ENCODE measurements around the gene MPV17. TPM values are rescaled to one million over a fixed set of nuclear protein-coding genes. Genes with fewer than 3 reads are reported as not detected.

MPV17 gene
- polyA plus RNA-seq, 1 donor from 2014 or later, result 79.6 TPM

DNA sequence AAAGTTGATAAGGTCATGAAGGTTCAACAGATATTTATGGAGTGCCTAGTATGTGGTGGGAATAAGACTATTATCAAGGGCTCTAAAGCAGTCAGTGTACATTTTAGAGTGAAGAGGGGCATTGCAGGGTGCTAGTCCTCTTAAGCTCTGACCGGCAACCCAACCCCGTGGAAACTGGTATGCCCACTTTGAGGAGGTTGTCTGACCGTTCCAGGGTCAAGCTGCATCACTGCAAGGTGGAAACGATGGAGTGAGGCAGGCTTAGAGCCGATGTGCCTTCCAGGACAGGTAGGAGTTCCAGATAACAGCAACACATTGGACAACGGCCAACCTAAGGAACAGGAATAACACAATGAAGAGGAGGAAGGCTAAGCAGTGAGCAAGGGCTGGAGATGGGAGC, 13.2 kb downstream of the MPV17 start:
- Histone ChIP-seq H3K79me2 (replicated peaks; ENCODE audit: insufficient read depth, low read length) (no peaks in the 10 kb centered on the region), H4K20me1 (ENCODE audit: insufficient read depth) (no peaks in the 10 kb centered on the region), H3F3A (ENCODE audit: insufficient read depth, low read length, poor library complexity, severe bottlenecking) (no peaks in the 10 kb centered on the region), H3K4me2 (ENCODE audit: low read length) (no peak overlapping the region), H3K9me3 (ENCODE audit: low read length) (no peaks in the 10 kb centered on the region), H3K9ac (ENCODE audit: low read length) (no peak overlapping the region), H3K36me3 (ENCODE audit: insufficient read depth, low read length) (no peaks in the 10 kb centered on the region), H3K27ac (ENCODE audit: low read length) (no peak overlapping the region), H3K9me2 (ENCODE audit: insufficient read depth, low read length) (no peaks in the 10 kb centered on the region), H2AFZ (ENCODE audit: low read depth, low read length) (no peak overlapping the region), H3K27me3 (ENCODE audit: insufficient read depth, low read depth, low read length) (peaks cover 44% of the 10 kb centered on the region), H3K4me3 (ENCODE audit: low read length) (no peak overlapping the region)
- TF ChIP-seq POLR2AphosphoS5 (IDR thresholded peaks at IDR 0.05), result no peak
- TF ChIP-seq, protein P1, sequence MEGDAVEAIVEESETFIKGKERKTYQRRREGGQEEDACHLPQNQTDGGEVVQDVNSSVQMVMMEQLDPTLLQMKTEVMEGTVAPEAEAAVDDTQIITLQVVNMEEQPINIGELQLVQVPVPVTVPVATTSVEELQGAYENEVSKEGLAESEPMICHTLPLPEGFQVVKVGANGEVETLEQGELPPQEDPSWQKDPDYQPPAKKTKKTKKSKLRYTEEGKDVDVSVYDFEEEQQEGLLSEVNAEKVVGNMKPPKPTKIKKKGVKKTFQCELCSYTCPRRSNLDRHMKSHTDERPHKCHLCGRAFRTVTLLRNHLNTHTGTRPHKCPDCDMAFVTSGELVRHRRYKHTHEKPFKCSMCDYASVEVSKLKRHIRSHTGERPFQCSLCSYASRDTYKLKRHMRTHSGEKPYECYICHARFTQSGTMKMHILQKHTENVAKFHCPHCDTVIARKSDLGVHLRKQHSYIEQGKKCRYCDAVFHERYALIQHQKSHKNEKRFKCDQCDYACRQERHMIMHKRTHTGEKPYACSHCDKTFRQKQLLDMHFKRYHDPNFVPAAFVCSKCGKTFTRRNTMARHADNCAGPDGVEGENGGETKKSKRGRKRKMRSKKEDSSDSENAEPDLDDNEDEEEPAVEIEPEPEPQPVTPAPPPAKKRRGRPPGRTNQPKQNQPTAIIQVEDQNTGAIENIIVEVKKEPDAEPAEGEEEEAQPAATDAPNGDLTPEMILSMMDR (IDR thresholded peaks at IDR 0.05; ENCODE audit: poor library complexity, severe bottlenecking), result no peak
- no peak for TF ChIP-seq EP300 (conservative IDR thresholded peaks at IDR 0.05; ENCODE audit: poor library complexity, severe bottlenecking)
- TF ChIP-seq SMC3 (conservative IDR thresholded peaks at IDR 0.05; ENCODE audit: poor library complexity), result no peak

DNA sequence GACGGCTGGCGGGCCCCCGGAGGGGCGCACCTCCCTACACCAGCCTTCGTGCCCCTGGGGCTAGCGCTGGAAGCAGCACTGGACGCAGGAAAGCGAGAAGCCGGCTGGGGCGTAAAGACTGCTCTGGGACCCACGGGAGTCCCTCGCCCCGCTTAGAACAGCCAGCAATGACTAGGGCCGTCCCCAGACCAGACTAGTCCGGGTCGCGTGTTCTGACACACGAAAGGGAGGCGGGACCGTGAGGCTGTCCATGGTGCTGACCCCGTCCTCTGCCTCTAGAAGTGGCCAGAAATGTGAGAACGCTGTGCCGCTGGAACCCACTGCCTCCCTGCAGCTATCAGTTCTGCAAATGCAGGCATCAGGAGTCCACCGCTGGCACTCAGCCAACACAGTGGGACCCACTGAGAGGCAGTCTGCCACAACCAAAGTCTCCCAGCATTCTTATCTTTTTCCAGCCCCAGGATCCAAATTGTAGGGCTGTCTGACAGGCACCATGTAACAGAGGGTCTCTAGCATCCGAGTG, 14.5 kb downstream of the MPV17 start, which contains the start of gene UCN:
Gene UCN, minus strand, starts transcription at position 87 of the 523 bp plus-strand sequence. CDS start 550 bp downstream, outside the sequence.
- no peak within 1 kb of the TSS for H2AFZ ChIP-seq (ENCODE audit: low read depth, low read length)
- H3K9ac ChIP-seq (ENCODE audit: low read length), result no peak within 1 kb of the TSS
- peak within 1 kb of the TSS; percentile 40 for H3K4me3 ChIP-seq (ENCODE audit: low read length)
- H3K79me2 ChIP-seq (replicated peaks; ENCODE audit: insufficient read depth, low read length), result no peaks in the 10 kb centered on the region
- no peak for TF ChIP-seq POLR2AphosphoS5 (IDR thresholded peaks at IDR 0.05)
- TF ChIP-seq, protein P2, sequence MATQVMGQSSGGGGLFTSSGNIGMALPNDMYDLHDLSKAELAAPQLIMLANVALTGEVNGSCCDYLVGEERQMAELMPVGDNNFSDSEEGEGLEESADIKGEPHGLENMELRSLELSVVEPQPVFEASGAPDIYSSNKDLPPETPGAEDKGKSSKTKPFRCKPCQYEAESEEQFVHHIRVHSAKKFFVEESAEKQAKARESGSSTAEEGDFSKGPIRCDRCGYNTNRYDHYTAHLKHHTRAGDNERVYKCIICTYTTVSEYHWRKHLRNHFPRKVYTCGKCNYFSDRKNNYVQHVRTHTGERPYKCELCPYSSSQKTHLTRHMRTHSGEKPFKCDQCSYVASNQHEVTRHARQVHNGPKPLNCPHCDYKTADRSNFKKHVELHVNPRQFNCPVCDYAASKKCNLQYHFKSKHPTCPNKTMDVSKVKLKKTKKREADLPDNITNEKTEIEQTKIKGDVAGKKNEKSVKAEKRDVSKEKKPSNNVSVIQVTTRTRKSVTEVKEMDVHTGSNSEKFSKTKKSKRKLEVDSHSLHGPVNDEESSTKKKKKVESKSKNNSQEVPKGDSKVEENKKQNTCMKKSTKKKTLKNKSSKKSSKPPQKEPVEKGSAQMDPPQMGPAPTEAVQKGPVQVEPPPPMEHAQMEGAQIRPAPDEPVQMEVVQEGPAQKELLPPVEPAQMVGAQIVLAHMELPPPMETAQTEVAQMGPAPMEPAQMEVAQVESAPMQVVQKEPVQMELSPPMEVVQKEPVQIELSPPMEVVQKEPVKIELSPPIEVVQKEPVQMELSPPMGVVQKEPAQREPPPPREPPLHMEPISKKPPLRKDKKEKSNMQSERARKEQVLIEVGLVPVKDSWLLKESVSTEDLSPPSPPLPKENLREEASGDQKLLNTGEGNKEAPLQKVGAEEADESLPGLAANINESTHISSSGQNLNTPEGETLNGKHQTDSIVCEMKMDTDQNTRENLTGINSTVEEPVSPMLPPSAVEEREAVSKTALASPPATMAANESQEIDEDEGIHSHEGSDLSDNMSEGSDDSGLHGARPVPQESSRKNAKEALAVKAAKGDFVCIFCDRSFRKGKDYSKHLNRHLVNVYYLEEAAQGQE (IDR thresholded peaks at IDR 0.05; ENCODE audit: borderline replicate concordance), result peak; percentile 23
- no peak for TF ChIP-seq EP300 (conservative IDR thresholded peaks at IDR 0.05; ENCODE audit: poor library complexity, severe bottlenecking)
- no peak for TF ChIP-seq EZH2 (IDR thresholded peaks at IDR 0.05; ENCODE audit: borderline replicate concordance, insufficient read depth, low read length, poor library complexity, severe bottlenecking)
- TF ChIP-seq MXI1 (conservative IDR thresholded peaks at IDR 0.05; ENCODE audit: poor library complexity, severe bottlenecking), result no peak
- H3K4me2 ChIP-seq (ENCODE audit: low read length), result no peak within 1 kb of the TSS
- no peaks in the 10 kb centered on the region for H4K20me1 ChIP-seq (ENCODE audit: insufficient read depth)
- H3K9me3 ChIP-seq (ENCODE audit: low read length), result no peaks in the 10 kb centered on the region
- H3K27ac ChIP-seq (ENCODE audit: low read length), result no peak within 1 kb of the TSS
- no peaks in the 10 kb centered on the region for H3K36me3 ChIP-seq (ENCODE audit: insufficient read depth, low read length)
- no peaks in the 10 kb centered on the region for H3K9me2 ChIP-seq (ENCODE audit: insufficient read depth, low read length)
- peaks cover 48% of the 10 kb centered on the region for H3K27me3 ChIP-seq (ENCODE audit: insufficient read depth, low read depth, low read length)
- no peaks in the 10 kb centered on the region for H3F3A ChIP-seq (ENCODE audit: insufficient read depth, low read length, poor library complexity, severe bottlenecking)
